ENCODE measurements around the gene PSMD3.

- TF ChIP-seq GATA2 (IDR thresholded peaks at IDR 0.05; ENCODE audit: low read depth, low read length), result no peak
- no peak for TF ChIP-seq GATA3 (IDR thresholded peaks at IDR 0.05; ENCODE audit: low read depth, low read length)
Observed at GRCh38 chr17:39946551-39947330, 33.9 kb upstream of the PSMD3 start.

All from SH-SY5Y (cell line).